DMS53 treated with DMSO at 0.1 percent for 48 hours (cell line): ENCODE data around the gene PPP1R13B.

Source experiments
- DNase-seq: peaks from one replicate; lab custom pipeline; 2025; ENCODE audit not compliant: unreplicated experiment; lab: John Stamatoyannopoulos, UW

Gene PPP1R13B

DNA sequence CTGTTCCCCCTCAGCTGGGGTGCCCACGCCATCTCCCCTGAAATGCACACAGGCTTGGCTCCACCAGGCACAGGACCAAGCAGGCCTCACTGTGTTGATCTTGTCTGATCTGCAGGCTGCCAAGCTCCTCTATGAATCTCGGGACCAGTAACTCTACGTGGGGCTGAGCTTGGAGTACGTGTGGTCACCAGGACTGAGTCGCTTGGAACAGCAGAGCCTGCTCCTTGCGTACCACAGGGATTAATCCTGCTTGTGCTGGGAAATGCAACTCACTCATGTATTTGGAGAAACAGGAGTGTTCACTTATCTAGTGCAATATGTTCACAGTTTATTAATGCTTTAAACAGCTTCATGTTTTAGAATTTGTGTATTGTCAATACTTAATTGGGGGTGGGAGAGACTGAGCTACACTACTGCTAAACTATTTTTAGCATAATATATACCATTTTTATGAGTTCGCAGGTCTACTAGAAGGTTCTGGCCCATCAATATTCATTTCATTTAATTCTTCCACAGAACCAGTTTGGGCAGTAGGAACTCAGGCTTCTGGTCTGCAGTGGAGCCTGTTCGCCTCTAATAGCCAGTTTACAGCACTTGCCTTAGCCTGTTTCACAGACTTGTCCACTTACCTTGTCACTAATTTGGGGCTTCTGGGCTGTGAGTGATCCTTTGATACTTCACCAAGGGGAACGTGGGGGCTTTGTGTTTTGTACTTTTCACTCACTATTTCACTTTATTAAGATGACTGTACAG is 114.3 kb downstream of the PPP1R13B start:
- no peak for DNase-seq

DNA sequence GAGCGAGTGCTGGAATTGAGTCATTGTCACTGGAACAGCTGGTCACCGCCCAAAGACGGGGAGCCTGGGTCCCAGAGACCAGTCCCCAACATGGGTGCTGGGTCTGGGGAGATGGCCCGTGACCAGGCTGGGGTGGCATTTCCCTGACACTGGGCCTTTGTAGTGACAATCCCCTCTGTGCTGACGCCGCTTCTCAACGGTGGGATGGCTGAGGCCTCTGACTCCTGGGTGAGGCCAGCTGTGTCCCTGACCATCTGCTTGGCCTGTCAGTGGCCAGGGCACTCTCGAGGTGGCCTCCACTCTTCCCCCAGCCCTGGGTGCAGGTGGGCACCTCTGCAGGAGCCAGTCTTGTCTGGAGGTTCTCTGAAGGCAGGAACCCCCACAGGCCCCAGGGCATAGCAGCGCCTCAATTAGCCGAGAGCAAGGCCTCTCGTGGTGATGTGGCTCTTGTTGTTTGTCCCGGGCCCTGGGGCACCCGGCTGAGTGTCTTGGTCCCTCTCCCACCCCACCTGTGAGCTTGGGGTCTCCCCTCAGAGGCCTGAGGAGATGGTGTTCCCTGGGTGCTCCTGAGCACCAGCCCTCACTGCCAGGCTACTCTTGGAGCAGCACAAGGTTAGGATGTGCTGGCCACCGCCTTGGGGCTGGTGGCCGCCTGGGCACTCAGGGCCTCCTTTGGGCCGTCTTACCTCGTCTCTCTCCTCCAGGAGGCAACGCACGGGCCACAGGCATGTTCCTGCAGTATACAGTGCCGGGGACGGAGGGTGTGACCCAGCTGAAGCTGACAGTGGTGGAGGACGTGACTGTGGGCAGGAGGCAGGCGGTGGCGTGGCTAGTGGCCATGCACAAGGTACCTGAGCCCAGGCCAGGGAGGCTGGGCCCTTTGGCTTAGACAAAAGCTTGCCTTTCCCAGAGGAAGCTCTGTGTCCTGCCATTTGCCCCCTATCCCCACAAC is 115.2 kb downstream of the PPP1R13B start:
- no peak for DNase-seq

DNA sequence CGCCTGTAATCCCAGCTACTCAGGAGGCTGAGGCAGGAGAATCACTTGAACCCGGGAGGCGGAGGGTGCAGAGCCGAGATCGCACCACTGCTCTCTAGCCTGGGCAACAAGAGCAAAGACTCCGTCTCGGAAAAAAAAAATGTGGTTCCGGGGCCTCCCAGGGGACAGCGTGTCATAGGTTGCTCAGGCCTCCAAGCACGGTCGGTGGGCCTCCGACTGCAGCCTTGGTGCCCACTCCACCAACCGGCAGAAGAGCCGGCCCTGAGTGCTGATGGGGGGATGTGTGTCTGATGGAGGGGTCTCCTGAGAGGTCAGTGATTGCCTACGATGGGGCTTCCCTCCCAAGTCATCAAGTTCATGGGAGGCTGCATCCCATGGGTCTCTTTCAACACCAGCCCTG is 115.9 kb downstream of the PPP1R13B start:
- DNase-seq = no peak

DNA sequence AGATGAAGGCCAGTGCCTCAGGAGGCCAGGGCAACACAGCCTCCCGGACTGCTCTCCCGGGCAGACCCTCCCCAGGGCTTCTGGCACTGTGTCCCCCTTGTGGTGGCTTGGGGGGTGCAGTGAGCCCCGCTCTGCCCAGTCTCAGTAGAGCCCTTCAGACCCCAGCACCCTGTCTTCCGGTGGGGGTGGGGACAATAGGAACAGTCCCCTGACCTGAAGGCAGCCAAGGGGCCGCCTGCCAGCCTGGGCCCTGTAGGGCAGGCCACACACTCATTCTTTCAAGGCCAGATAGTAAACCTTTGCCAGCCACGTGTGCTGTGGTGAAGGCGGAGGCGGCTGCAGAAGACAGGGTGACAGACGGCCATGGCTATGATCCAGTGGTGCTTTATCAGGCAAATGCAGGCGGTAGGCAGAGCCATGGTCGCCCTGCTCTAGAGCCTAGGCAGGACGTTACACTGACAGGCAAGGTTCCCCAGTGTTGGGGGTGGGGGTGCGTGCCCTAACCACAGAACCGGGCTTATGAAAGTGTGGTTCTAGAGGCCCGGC is 116.8 kb downstream of the PPP1R13B start:
- no peak for DNase-seq

DNA sequence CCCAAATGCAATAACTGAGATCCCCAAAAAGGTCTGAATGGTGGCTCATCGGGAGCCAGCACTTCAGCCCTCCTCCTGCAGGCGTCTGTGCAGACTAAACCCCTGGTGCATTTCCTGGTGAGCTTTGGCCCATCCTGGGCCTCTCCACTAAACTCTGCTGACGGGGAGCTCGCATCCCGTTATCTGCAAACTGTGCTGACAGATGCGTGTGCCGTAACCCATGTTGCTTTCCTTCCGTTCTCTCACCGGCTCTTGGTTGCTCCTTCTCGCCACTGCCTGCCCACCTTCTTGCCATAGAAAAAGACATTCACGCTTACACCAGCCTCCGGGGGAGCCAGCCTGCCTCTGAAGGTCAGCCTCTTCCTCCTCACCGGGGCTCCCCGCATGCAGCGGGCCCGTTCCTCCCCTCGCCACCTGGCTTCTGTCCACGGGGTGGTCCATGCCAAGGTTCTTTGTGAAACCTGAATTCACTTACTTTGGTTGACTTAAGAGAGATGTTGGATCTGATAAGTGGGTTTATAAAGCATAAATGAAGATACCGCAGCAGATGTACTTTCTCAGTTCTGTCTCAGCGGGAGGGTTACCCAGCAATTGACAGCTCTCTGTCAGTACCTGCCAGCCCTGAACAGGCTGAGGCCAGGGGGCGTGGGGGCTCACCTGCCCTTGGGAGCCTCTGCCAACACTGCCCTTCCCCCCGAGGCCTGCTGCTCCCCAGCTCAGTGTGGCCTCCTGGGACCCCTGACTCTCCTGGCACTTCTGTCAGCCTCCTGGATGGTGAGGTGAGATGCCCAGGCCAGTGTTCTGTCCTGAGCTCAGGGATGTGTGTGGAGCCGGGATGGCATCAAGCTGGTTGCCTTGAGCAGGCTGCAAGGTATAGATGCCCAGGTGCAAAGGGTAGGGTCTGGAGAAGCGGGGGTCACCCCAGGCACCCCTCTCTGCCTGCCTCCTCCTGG is 117.6 kb downstream of the PPP1R13B start:
- no peak for DNase-seq

DNA sequence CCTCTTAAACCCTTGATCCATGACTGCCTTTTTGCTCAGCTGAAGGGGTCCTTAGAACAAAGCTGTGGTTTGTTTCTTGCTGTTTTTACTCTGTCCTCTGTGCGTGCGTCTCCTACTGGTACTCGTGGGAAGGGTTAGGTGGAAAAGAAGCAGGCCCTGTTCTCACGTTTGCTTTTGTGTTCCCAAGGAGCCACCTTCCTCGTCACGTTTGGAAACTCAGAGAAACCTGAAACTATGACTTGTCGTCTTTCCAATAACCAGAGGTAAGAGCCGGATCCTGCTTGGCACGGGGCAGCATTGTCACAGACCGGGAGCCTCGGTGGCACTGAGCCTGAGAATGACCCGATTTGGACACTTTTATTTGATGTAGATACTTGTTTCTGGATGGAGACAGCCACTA is 118.7 kb downstream of the PPP1R13B start:
- no peak for DNase-seq

DNA sequence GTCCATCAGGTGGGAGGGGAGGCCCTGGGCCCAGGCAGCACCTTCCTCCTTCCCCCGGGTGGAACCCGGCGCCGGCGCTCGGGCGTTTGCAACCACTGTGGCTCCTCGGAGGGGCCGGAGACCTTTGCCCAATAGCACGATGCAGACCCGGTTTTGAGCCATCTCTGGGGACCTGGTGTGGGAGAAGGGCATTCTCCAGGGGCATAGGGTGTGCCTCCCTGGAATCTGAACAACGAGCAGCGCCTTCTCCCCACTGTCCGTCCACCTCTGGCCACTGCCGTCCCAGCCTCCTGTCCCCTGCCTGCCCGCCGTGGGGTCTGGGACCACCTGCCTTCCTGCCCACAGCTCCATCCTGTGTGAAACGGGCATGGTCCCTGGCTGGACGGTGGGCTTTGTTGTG is 119.2 kb downstream of the PPP1R13B start:
- no peak for DNase-seq

DNA sequence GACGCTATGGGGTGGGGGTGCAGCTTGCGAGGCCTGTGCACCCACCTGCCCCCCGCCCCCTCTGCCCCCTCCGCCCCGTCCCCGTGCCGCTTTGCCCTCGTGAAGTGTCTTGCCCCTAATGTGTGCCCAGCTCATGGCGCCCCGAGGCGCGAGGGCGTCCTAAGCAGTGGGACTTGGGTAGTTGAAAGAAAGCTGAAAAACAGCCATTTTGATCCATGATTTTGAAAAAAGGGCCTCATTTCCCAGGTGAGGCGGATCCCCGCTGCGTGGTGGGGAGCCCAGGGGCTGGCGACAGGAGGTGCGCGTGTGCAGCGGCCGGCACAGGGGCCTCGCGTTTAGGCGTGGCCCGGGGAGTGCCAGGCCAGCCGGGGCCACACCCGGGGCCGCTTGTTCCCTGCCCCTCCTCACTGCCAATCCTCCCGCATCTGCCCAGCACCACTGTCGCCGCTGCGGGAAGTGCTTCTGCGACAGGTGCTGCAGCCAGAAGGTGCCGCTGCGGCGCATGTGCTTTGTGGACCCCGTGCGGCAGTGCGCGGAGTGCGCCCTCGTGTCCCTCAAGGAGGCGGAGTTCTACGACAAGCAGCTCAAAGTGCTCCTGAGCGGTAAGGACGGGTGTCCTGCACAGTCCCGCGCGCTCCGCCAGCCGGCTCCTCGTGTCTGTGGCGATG is 119.9 kb downstream of the PPP1R13B start:
- no peak for DNase-seq

DNA sequence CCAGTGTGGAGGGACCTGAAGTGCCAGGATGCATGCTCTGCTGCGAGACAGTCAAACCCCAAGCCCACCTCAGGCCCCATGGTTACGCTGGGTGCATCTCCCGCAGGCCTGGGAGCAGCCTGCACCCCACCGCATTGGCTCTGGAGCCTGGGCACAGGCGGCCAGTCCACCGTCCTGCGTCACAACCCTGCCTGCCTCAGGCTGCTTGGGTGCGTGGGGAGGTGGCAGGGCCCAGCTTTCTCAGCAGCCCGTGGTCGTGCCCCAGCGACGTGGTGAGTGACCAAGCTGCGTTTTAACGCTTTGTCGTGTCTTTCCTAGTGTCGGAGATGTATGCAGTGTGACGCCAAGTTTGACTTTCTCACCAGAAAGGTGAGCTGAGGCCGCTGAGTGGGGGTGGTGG is 120.9 kb downstream of the PPP1R13B start:
- no peak for DNase-seq

DNA sequence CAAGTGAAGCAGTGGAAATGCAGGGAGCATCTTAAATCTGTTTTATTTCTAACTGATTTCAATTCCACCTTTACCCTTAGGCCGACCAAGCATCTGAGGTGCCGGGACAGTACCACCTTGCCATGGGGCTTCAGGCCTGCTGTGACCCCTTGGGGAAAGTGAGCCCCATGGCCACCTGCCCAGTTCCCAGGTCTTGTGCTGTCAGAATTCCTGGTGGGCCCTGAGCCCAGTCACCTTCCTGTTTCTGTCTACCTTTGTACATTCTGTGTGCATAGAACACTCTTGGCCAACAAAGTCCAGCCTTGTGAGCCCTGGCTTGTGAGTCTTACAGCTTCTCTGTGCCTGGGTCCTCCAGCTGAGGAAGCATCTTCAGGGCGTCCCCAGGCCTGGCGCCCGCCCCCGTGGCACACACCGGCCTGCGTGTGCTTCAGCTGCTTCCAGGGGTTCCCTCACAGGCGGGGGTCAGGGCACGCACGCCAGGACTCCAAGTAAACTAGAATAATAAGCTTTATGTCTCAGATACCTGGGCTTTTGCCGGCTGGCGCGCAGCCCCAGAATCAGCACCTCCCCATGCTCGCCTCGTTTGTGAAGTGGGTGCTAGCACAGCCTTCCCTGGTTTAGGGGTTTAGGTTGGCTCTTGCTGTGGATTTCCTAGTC is 121.5 kb downstream of the PPP1R13B start:
- DNase-seq = no peak

DNA sequence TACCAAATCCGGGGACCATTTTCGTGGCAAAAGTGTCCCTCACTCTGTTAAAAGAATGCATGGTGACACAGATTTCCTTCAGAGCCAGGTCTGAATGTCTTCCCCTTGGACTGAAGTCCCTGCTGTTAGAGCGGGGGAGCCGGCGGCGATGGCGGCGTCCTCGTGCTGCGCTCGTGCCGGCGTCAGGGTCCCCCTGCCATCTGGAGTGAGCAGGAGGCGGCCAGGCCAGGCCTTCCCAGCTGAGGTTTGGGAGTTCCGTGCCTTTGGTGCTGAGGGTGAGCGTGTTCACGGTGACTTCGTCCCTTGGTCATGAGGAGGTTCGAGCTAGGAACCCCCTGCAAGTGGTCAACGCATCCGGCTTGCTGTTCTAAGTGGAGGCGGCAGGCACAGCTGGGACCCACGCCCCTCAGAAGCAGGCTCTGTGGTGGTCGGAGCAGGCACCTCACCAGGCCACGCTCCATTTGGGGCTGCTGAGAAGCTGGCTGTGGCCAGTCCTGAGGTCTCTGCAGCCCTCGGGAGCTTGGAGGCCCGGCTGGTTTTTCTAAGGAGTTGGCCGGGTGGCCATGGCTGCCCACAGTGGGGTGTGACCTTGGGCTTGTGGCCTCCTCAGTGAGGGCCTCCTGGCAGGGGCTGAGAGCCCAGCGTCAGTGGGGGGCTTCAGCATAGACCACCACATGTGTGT is 122.2 kb downstream of the PPP1R13B start:
- no peak for DNase-seq

DNA sequence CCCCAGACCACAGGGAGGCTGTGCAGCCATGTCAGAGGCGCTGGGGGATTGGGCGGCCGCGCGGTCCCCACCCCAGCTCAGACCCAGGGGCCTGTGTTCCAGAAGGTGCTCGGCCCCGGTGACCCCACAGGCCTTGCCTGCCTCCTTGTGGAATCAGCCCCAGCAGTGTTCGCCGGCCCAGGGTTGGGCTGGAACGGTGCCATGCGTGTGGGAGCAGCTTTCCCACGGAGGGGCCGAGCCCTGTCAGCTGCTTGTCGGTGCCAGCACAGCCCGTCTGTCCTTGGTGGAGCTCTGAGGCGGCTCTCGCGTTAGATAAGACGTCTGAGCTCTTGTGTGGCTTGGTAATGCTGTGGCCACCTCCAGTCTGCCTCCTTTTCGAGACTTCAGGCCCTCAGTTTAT is 123.3 kb downstream of the PPP1R13B start:
- DNase-seq = no peak

DNA sequence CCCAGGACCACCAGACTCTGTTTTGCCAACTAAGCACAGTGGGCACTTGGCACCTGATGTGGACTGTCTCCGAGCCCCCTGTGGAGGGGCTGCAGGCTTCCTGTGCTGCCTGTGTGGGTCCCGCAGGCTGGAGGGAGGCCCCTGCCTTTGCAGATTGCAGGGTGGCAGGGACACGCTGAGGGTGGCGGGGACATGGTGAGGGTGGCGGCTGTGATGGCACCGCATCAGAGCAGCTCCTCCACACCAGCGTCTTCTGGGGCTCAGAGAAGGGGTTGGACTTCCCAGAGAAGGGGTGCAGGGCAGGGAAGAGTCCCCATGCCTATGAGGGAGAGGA is 123.7 kb downstream of the PPP1R13B start:
- DNase-seq = no peak

DNA sequence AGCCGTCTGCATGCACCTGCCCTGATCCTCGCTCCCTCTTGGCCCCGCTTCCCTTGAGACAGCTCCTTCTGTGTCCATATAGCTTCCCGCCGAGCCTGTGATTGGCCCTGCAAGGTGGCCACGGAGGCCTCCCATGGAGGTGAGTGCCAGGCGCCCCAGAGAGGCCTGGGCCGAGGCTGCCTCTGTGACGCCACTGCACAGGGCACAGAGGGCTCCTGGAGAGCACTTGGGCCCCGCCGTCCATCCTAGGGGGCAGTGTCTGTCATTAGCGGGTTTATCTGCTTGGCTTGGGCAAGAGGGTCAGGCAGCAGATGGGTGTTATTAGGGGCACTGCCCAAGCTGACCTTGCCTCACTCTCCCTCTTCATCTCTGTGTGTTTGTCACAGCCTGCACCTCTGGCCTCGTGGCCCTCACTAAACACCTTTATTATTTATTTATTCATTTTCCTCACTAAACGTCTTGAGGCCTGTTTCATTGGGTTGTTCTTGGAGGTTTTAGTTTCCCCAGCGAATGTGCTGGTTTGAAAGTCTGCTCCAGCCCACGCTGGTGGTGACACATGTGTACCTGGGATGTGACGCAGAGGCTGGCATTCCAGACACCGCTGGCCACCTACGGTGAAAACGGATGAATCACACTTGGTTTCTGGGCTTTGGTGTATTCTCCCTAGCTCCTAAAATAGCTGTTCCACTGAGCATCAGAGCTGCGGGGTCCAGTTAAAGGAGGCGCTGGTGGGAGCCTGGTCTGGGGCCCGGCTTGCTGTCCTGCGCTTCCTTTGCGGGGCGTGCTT is 125.8 kb downstream of the PPP1R13B start:
- DNase-seq = no peak

DNA sequence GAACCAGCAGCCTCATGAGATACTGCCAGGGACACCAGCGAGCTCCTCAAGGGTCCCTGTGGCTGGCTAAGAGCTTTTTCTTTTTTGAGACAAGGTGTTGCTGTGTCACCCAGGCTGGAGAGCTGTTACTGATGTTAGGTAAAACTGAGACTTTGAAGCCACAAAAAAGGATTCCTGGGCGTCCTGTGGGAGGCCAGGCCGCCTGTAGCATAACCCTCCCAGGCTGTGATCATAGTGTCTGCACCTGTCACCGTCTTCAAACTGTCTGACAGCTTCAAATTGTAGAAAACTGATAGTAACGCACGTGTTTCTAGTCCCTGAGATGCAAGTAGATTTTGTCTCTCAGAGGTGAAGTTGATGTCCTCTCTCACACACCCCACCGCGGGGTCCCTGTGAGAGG is 127.6 kb downstream of the PPP1R13B start:
- no peak for DNase-seq

DNA sequence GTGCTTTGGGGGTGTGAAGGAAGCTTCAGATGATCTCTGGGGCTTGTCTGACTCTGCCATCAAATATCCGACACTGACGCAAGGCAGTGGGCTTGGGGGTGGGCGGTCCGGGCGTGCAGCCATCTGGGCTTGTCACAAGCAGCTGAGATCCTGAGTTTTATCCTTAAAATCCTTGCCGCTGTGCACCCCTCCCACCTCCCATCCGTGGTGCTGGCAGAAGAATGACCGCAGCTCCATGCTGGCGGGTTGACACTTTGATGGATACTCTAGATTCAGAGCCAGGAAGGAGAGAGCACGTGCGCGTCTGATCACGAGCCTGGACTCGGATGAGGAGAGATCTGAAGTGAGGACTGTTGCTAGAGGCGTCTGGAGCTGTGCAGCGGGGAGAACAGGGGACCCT is 128.8 kb downstream of the PPP1R13B start:
- no peak for DNase-seq

DNA sequence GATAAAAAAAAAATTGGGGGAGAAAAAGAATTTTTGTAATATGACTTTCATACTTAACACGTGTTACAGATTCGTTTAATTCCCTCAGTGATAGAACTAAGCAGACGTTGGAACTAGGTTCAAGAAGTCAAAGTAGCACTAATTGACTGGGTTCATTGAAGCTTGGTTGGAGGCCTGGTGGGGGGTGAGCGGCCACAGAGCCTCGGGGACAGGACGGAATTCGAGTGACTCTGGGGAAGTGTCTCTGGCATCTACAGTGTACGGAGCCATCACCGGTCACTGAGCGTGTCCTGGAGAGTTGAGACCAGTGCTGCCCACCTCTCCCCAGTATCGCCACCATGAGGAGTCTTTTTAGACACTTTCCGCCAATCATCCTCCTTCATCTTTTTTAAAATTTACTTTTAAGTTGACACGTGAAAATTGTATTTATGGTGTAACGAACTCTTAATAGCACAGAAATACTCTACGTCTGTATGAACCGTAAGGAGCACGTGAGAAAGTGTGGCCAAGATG is 130.4 kb downstream of the PPP1R13B start:
- DNase-seq = no peak

DNA sequence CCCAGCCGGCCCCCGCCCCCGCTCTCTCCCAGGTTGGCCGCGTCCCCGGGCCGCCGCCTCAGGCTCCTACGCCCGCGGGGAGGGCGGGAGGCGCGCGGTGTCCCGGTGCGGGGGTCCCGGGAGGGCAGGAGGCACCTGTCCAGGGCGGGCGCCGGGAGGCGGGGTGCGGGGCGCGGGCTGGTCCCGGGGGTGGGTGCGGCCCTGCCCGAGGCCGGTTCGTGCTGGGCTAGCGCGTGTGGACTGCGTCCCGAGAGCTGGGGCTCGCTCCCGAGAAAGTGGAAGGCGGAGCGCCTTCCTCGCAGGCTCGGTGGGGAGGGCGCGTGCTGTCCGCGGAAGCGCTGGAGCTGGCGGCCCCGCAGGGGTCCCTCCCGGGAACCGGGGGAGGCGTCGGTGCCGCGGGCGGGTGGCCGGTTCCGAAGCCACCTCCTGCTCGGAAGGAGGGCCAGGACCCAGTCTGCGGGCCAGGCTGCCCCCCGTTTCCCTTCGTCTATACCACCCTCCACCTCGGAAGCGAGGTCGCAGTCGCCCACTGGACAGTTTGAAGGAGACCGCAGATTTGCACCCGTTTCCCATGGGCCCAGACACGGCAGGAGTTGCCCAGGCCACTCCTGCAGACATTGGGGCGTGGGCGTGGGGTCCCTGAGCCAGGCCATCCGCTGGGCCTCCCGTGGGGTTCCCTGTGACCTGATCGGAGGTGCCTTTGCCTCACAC is 131.1 kb downstream of the PPP1R13B start:
- no peak for DNase-seq
